Memory B cell (primary cell): ENCODE results near the gene ALCAM.

Experiments
- ATAC-seq: fragments of 150-1000 bp; cut with Tn5 transposase; 2 replicates; pipeline ENCODE4 v1.10.0; 2021; ENCODE audit warnings: low read depth, mild to moderate bottlenecking, moderate library complexity
- DNase-seq, 2 donors: peaks; one replicate each; pipeline ENCODE4 v3.0.0; 2022; ENCODE audit warnings: low spot score in 2 of 2
- H3K27ac Mint-ChIP-seq: one replicate; pipeline ENCODE4 v1.8.0; 2022; ENCODE audit warnings: mild to moderate bottlenecking, moderate library complexity, mixed read lengths
- H3K27me3 Mint-ChIP-seq: one replicate; pipeline ENCODE4 v1.8.0; 2022; ENCODE audit warnings: mixed read lengths
- H3K36me3 Mint-ChIP-seq: one replicate; pipeline ENCODE4 v1.8.0; 2022; ENCODE audit warnings: mild to moderate bottlenecking, mixed read lengths
- H3K4me1 Mint-ChIP-seq: one replicate; pipeline ENCODE4 v1.8.0; 2022; ENCODE audit warnings: mixed read lengths
- H3K4me3 Mint-ChIP-seq: one replicate; pipeline ENCODE4 v1.8.0; 2022; ENCODE audit warnings: mild to moderate bottlenecking, moderate library complexity, mixed read lengths
- H3K9me3 Mint-ChIP-seq: one replicate; pipeline ENCODE4 v1.8.0; 2022; ENCODE audit warnings: mixed read lengths

The ALCAM gene

DNA sequence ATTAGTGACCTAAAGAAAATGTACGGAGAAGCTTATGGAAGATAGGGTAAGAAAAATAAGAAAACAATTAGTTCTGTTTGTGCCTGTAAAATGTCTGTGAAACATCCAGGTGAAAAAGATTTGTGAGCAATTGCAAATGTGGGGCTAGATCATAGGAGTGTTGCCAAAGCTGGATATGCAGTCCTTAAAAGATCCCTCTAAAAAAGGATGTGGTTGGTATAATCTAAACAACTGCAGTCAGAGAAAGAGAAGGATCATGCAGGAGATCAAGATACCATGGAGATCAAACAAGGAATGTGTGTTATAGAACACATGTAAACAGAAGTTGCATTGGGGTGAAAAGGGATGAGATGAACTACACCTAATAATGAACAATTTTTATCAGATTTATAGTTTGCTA is 116.8 kb downstream of the ALCAM start:
- Mint-ChIP-seq H3K9me3 (peaks cover 3% of the 10 kb centered on the region), H3K36me3 (peaks cover 13% of the 10 kb centered on the region), H3K27me3 (no peaks in the 10 kb centered on the region), H3K4me1 (no peaks in the 10 kb centered on the region), H3K4me3 (no peak overlapping the region), H3K27ac (no peak overlapping the region)
- ATAC-seq (no peak), DNase-seq (no peak)

DNA sequence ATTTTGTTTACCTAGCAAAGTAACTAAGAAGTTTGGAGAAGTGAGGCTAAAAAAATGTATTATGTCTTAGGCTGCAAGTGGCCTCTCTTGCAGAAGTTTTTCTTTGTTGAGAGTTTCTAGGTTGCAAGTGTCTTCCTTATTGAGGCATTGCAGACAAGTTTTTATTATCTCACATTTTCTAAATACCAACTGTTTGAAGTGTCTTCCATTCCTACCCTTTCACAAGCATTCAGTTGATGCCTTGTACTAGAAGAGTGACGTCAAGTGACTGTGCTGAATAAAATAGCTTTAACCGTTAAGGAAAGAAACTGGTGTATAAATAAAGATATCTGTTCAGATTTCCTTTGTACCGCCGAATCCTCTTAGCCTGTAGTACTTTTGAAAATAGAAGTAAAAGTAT is 123.3 kb downstream of the ALCAM start:
- ATAC-seq (no peak), DNase-seq (no peak)
- H3K4me1 Mint-ChIP-seq = peaks cover 5% of the 10 kb centered on the region
- no peak overlapping the region for H3K4me3 Mint-ChIP-seq
- H3K36me3 Mint-ChIP-seq = peaks cover 50% of the 10 kb centered on the region
- H3K27me3 Mint-ChIP-seq = no peaks in the 10 kb centered on the region
- no peak overlapping the region for H3K27ac Mint-ChIP-seq
- H3K9me3 Mint-ChIP-seq = peaks cover 8% of the 10 kb centered on the region

DNA sequence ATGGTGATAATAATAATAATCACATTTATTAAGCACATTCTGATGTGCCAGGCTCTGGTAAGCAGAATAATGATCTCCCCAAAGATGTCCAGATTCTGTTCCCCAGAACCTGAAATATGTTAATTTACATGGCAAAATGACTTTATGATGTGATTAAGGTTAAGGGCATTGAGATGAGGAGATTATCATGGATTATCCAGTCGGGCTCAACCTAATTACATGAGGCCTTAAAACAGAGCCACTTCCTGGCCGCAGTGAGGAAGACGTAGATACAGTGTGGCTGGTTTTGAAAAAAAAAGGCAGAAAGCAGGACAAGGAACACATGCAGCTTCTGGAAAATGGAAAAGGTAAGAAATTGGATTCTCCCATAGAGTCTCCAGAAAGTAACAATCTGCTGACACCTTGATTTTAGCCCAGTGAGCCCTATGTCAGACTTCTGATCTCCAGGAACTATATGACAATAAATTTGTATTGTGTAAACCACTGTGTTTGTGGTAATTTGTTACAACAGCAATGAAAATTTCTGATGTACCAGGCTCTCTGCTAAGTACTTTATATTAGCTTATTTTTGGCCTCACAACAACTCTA is 126.7 kb downstream of the ALCAM start:
- H3K27me3 Mint-ChIP-seq = no peaks in the 10 kb centered on the region
- peaks cover 7% of the 10 kb centered on the region for H3K4me1 Mint-ChIP-seq
- no peak overlapping the region for H3K27ac Mint-ChIP-seq
- ATAC-seq = no peak
- no peak overlapping the region for H3K4me3 Mint-ChIP-seq
- H3K36me3 Mint-ChIP-seq = peaks cover 40% of the 10 kb centered on the region
- DNase-seq = no peak
- peaks cover 7% of the 10 kb centered on the region for H3K9me3 Mint-ChIP-seq

DNA sequence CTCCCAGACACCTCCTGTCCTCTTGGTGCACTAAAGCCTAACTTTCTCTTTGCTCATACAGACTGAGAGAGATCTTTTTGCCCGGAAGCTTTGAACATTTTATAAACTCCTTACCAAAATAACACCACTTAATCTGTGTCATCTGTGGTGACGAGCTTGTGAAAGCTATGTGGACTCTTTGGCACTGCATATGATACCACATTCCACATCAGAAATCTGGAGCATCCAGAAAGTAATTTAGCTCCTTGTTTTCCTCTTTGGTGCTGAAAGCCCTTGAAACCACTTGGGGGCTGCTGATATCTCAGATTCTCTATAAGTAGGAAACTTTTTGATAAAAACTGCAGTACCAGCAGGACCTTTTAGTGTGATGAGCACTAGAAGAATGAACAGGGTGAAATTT is 128.3 kb downstream of the ALCAM start:
- peaks cover 31% of the 10 kb centered on the region for H3K36me3 Mint-ChIP-seq
- H3K4me3 Mint-ChIP-seq = no peak overlapping the region
- ATAC-seq (no peak), DNase-seq (no peak)
- H3K4me1 Mint-ChIP-seq = peaks cover 7% of the 10 kb centered on the region
- H3K9me3 Mint-ChIP-seq = peaks cover 6% of the 10 kb centered on the region
- H3K27ac Mint-ChIP-seq = peak overlapping the region; percentile 15
- no peaks in the 10 kb centered on the region for H3K27me3 Mint-ChIP-seq

DNA sequence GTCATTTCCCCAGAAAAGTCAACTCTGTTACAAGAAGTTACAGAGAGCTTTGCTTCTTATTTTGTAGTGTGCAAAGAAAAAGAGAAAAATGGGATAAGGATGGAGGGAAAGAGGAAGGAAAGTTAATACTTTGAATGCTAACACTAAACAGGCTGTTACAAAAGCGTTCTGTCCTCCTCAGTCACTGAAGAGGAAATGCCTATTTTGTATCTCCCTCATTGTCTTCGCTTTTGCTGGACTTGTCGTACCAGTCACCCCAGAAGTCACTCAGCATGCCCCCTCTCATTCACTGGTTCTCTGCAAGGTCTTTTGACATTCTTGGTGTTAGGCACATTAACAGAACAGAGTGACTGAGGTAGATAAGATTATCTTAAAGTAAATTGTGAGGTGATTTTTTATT is 129.6 kb downstream of the ALCAM start:
- Mint-ChIP-seq H3K27ac (no peak overlapping the region), H3K9me3 (no peaks in the 10 kb centered on the region), H3K4me1 (peaks cover 9% of the 10 kb centered on the region), H3K27me3 (no peaks in the 10 kb centered on the region), H3K36me3 (peaks cover 19% of the 10 kb centered on the region), H3K4me3 (no peak overlapping the region)
- ATAC-seq (no peak), DNase-seq (no peak)

DNA sequence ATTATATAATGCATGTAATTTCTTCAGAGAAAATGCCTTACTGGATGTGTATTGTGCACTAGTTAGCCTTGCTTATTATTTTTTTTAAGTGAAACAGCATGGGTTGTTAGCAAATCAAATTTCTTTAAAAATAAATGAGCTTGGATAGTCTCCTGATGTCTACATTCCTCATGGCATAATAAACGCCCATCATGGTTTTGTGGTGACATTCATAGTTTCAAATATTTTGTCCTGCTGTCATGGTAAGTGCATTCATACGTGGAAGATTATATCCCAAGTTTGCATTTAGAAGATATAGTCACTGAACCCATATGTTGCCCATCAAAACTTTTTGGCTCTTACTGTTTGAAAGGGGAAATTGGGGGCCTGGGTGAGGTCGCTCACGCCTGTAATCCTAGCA is 130.7 kb downstream of the ALCAM start:
- H3K4me3 Mint-ChIP-seq = no peak overlapping the region
- H3K4me1 Mint-ChIP-seq = peaks cover 9% of the 10 kb centered on the region
- H3K27ac Mint-ChIP-seq = no peak overlapping the region
- H3K27me3 Mint-ChIP-seq = no peaks in the 10 kb centered on the region
- no peak for DNase-seq
- H3K9me3 Mint-ChIP-seq = no peaks in the 10 kb centered on the region
- no peak for ATAC-seq
- peaks cover 11% of the 10 kb centered on the region for H3K36me3 Mint-ChIP-seq

DNA sequence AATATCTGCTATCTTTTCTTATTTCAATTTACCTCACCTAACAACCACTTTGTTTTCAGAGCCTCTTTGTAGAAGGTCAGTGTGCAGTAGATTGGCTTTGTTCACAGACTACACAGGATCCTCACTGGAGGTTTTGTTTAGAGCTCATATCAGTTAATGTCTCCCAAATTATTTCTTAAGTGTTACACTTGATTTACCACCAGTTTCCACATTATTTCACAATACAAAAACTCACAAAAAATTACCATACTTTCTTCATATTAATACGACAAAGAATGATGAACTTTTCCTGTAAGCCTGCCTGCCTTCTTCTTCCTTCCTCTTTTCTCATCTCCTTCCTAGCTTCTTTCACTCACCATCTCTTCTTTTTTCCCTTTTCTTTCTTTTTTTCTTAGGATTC is 133.3 kb downstream of the ALCAM start:
- ATAC-seq = no peak
- Mint-ChIP-seq H3K27ac (no peak overlapping the region), H3K4me3 (no peak overlapping the region), H3K27me3 (no peaks in the 10 kb centered on the region), H3K9me3 (peaks cover 2% of the 10 kb centered on the region), H3K36me3 (peaks cover 8% of the 10 kb centered on the region), H3K4me1 (peaks cover 8% of the 10 kb centered on the region)
- DNase-seq = no peak

DNA sequence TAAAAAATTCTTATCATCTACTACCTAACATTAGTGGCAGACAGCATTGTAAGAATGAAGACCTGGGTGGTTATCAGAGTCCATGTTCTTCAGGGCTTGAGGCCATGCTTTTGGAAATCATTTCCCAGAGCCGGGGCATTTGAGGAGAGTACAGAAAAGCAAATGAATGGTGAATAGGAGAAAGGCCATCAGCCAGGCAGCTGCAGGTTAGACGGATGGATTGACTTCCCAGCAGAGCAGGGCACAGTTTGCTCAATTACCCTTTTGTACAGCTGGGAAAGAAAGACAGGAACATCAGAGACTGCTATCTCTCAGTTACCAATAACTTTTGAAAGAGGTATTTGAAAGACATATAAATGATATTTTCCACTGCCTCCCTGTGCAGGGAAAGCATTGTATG is 135.6 kb downstream of the ALCAM start:
- no peak for ATAC-seq
- Mint-ChIP-seq H3K9me3 (peaks cover 2% of the 10 kb centered on the region), H3K4me3 (no peak overlapping the region), H3K4me1 (peaks cover 10% of the 10 kb centered on the region), H3K27me3 (no peaks in the 10 kb centered on the region), H3K36me3 (peaks cover 5% of the 10 kb centered on the region), H3K27ac (no peak overlapping the region)
- no peak for DNase-seq

DNA sequence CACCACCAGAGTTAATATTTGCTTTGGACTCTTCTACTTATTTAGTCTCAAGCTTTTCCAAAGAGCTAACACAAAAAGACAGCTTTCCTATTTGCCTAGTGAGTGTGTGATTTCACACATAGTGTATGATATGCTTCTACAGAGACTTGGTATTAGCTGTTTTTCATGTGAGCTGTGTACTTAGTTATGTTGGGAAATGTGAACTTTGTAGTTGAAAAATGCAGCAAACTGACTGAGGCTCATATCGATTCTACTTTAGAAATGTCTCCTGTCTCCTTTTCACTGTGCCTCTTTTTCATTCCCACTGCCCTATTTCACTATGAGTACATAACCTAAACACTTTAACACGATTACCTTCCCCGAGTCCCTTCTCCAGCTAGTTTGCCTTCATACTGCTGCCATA is 136.5 kb downstream of the ALCAM start:
- no peaks in the 10 kb centered on the region for H3K27me3 Mint-ChIP-seq
- H3K27ac Mint-ChIP-seq = no peak overlapping the region
- H3K9me3 Mint-ChIP-seq = peaks cover 2% of the 10 kb centered on the region
- no peak for DNase-seq
- ATAC-seq = no peak
- H3K4me1 Mint-ChIP-seq = peaks cover 10% of the 10 kb centered on the region
- H3K4me3 Mint-ChIP-seq = no peak overlapping the region
- peaks cover 5% of the 10 kb centered on the region for H3K36me3 Mint-ChIP-seq

DNA sequence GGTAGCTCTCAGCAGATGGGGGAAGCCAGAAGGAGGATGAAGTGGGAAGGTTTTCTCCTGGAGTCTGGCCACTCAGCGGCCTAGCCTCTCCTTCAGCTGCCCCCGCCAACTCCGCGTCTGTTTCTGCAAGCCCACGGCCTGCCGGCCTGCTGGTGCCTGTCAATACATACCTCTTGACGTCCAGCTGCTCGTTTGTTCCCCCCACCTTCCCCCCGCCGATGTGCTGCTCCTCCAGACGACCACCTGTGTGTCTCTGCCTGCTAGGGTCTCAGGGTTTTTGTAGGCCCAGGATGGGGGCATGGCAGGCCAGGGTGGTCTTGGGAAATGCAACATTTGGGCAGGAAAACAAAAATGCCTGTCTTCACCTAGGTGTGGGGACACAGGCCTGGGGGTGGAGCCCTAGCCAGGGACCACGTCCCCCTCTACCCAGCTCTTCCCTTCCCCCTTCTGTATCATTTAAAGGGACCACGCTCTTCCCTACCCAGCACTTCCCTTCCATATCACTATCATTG is 137.8 kb downstream of the ALCAM start:
- Mint-ChIP-seq H3K9me3 (peaks cover 2% of the 10 kb centered on the region), H3K27ac (no peak overlapping the region), H3K36me3 (peaks cover 5% of the 10 kb centered on the region), H3K4me1 (peaks cover 12% of the 10 kb centered on the region), H3K4me3 (no peak overlapping the region), H3K27me3 (no peaks in the 10 kb centered on the region)
- ATAC-seq (no peak), DNase-seq (no peak)

DNA sequence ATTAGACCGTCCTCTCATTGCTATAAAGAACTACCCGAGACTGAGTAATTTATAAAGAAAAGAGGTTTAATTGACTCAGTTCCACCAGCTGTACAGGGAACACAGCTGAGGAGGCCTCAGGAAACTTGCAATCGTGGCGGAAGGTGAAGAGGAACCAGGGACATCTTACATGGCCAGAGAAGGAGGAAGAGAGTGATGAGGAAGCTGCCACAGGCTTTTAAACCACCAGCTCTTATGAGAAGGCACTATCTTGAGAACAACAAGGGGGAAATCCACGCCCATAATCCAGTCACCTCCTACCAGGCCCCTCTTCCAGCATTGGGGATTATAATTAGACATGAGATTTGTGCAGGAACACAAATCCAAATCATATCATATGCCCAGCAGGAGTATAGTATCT is 138.5 kb downstream of the ALCAM start:
- Mint-ChIP-seq H3K27me3 (no peaks in the 10 kb centered on the region), H3K27ac (no peak overlapping the region), H3K4me3 (no peak overlapping the region), H3K9me3 (peaks cover 2% of the 10 kb centered on the region), H3K36me3 (peaks cover 5% of the 10 kb centered on the region), H3K4me1 (peaks cover 15% of the 10 kb centered on the region)
- no peak for DNase-seq
- ATAC-seq = no peak

DNA sequence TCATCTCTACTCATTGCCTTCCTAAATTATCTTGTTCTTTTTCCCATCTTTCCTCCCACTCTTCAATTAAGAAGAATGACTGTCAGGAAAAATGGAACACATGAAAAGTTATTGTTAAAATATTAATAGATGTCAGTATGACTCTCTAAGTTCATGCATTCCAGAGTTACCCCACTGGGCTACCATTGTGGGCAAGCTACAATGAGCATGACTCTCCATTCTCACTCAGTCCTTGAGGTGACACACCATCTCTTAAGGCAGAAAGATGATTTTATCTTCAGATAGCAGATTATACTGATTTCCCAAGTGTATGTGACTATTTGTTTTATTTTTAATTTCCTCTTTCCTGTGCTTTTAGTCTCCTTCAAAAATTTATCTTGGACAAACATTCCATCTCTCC is 144.3 kb downstream of the ALCAM start:
- DNase-seq = no peak
- Mint-ChIP-seq H3K27ac (no peak overlapping the region), H3K36me3 (no peaks in the 10 kb centered on the region), H3K4me1 (peaks cover 11% of the 10 kb centered on the region), H3K9me3 (no peaks in the 10 kb centered on the region), H3K4me3 (no peak overlapping the region), H3K27me3 (no peaks in the 10 kb centered on the region)
- no peak for ATAC-seq

DNA sequence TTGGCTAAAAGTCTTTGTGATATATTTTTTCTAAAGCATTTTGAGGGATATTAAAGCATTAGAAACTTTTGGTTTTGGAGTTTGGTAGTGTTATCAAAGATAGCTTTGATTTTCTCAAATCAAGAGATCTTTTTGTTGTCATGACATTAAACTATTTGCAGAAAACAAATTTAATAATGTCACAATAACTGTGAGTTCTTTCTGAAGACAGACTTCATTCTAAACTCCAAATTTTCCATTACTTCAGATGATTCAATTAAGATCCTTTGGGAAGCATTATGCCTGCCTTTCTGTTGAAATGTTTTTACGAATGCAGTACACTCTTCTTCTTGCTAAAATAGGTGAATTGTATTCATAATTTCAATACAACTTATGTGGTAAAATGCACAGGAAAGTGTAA is 145.4 kb downstream of the ALCAM start:
- no peak overlapping the region for H3K27ac Mint-ChIP-seq
- no peaks in the 10 kb centered on the region for H3K27me3 Mint-ChIP-seq
- H3K36me3 Mint-ChIP-seq = no peaks in the 10 kb centered on the region

DNA sequence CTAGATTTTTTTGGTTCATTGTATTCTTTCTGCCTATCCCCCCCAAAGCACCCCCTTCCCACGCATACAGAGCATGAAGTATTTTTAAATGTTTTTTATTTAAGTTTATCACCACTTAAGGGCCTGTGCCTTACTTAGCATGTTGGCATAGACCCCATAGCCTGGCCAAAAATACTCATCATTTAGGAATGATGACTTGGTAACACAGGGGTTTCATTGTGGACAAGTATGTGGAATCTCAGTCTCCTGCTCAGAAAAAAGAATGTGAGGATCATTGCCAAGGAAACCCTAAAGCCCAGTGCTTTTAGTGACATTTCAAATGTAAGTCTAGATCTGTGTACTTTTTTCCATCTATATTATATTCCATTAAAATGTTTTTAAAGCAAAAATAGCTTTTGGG is 146.3 kb downstream of the ALCAM start:
- H3K4me3 Mint-ChIP-seq = no peak overlapping the region
- peaks cover 11% of the 10 kb centered on the region for H3K4me1 Mint-ChIP-seq
- ATAC-seq (no peak), DNase-seq (no peak)
- no peaks in the 10 kb centered on the region for H3K27me3 Mint-ChIP-seq
- H3K27ac Mint-ChIP-seq = no peak overlapping the region
- no peaks in the 10 kb centered on the region for H3K9me3 Mint-ChIP-seq
- no peaks in the 10 kb centered on the region for H3K36me3 Mint-ChIP-seq

More for the DNA sequence above, 145.4 kb downstream of the ALCAM start:
- Mint-ChIP-seq H3K9me3 (no peaks in the 10 kb centered on the region), H3K4me1 (peaks cover 11% of the 10 kb centered on the region), H3K4me3 (no peak overlapping the region)
- ATAC-seq (no peak), DNase-seq (no peak)

DNA sequence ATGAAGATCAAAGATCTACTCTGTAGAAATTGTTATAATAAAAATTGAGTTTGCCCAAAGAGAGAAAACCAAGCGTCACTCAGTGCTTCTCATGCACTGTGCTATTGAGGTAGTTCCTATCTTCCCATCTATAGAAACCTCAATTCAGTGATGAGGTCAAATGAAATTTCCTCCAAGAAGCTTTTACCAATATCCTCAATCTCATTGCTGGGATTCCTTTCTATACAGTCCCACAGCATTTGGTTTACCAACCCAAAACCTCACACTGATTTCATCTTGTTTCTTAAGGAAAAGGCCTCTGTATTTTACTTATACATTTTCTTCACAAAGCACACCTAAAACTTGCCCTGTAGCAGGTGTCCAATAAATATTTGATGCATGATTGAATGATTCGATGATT is 147.2 kb downstream of the ALCAM start:
- H3K36me3 Mint-ChIP-seq = no peaks in the 10 kb centered on the region
- H3K4me1 Mint-ChIP-seq = peaks cover 11% of the 10 kb centered on the region
- H3K27ac Mint-ChIP-seq = peak overlapping the region; percentile 2
- no peaks in the 10 kb centered on the region for H3K27me3 Mint-ChIP-seq
- no peak overlapping the region for H3K4me3 Mint-ChIP-seq
- no peak for ATAC-seq
- no peaks in the 10 kb centered on the region for H3K9me3 Mint-ChIP-seq
- DNase-seq = no peak
